Activated B cell treated with CpG ODN at 0.5 μM for 24 hours (primary cell): ENCODE measurements around the gene GOLGA6A. TPM values are rescaled to one million over a fixed set of nuclear protein-coding genes. Genes with fewer than 3 reads are reported as not detected.
"Not testable (repeated sequence)": the region's sequence is repeated elsewhere in the genome, so short reads cannot be mapped to it uniquely, and the experiment has no call there.

Experiments used
- ATAC-seq: fragments of 200-7000 bp; cut with Tn5 transposase; one replicate; pipeline ENCODE4 v1.10.0; 2021; ENCODE audit warnings: low read depth, mild to moderate bottlenecking, moderate library complexity
- CTCF ChIA-PET: fragments of 350-600 bp; sonication (Branson Sonifier 250); formaldehyde crosslinking; loops from one replicate; lab custom pipeline; 2021; ENCODE audit warnings: antibody characterized with exemption; lab: Charles Lee
- POLR2A ChIA-PET: fragments of 350-600 bp; sonication (Branson Sonifier 250); formaldehyde crosslinking; loops from one replicate; lab custom pipeline; 2021; ENCODE audit warnings: antibody characterized with exemption; lab: Charles Lee
- DNase-seq: peaks from one replicate; pipeline ENCODE4 v3.0.0; 2022
- H3K27ac Mint-ChIP-seq: one replicate; pipeline ENCODE4 v1.8.0; 2020; ENCODE audit warnings: mixed read lengths
- H3K27me3 Mint-ChIP-seq: one replicate; pipeline ENCODE4 v1.8.0; 2021; ENCODE audit warnings: mixed read lengths
- H3K36me3 Mint-ChIP-seq: one replicate; pipeline ENCODE4 v1.8.0; 2021; ENCODE audit warnings: low read depth, mixed read lengths
- H3K4me1 Mint-ChIP-seq: one replicate; pipeline ENCODE4 v1.8.0; 2021; ENCODE audit warnings: mixed read lengths
- H3K4me3 Mint-ChIP-seq: one replicate; pipeline ENCODE4 v1.8.0; 2020; ENCODE audit warnings: mild to moderate bottlenecking, mixed read lengths
- H3K9me3 Mint-ChIP-seq: one replicate; pipeline ENCODE4 v1.8.0; 2020; ENCODE audit warnings: mixed read lengths
- intact Hi-C: fragments of 100-400 bp; cut with micrococcal nuclease; formaldehyde crosslinking; loops from one replicate; pipeline ENCODE4 v1.15.1; 2024
- total RNA-seq: library from RNA; stranded (reverse); gene quantifications from 2 replicates; pipeline ENCODE4 v1.2.3, GENCODE V29; 2022
- TF ChIP-seq, protein P1 (sequence below): fragments of 200-600 bp; IDR thresholded peaks from one replicate; pipeline ENCODE4 v1.8.0; 2022; ENCODE audit warnings: antibody characterized with exemption, mild to moderate bottlenecking

GOLGA6A gene
- total RNA-seq, 1 donor from 2014 or later, result not detected

- ATAC-seq (no peak), DNase-seq (no peak)
- TF ChIP-seq, protein P1, sequence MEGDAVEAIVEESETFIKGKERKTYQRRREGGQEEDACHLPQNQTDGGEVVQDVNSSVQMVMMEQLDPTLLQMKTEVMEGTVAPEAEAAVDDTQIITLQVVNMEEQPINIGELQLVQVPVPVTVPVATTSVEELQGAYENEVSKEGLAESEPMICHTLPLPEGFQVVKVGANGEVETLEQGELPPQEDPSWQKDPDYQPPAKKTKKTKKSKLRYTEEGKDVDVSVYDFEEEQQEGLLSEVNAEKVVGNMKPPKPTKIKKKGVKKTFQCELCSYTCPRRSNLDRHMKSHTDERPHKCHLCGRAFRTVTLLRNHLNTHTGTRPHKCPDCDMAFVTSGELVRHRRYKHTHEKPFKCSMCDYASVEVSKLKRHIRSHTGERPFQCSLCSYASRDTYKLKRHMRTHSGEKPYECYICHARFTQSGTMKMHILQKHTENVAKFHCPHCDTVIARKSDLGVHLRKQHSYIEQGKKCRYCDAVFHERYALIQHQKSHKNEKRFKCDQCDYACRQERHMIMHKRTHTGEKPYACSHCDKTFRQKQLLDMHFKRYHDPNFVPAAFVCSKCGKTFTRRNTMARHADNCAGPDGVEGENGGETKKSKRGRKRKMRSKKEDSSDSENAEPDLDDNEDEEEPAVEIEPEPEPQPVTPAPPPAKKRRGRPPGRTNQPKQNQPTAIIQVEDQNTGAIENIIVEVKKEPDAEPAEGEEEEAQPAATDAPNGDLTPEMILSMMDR, result no peak
- ChIA-PET CTCF (interaction anchor here (1.2 kb wide), 1 partner anchor 266 kb away, joined by 4 read pairs; no protein-coding TSS in a partner anchor), POLR2A (no interaction called here)
- Mint-ChIP-seq H3K4me3 (no peak overlapping the region), H3K36me3 (peaks cover 4% of the 10 kb centered on the region), H3K27me3 (no peaks in the 10 kb centered on the region), H3K9me3 (no peaks in the 10 kb centered on the region), H3K4me1 (peaks cover 11% of the 10 kb centered on the region), H3K27ac (no peak overlapping the region)
- intact Hi-C loops, result no loop called here
Measured at GRCh38 chr15:74055804-74056203, 26.5 kb downstream of the GOLGA6A start.

GRCh38 chr15:74053941-74054529 is 28.3 kb downstream of the GOLGA6A start:
- ChIA-PET CTCF (interaction anchor here (1.4 to 1.6 kb wide), 2 partner anchors 10 to 82 kb away, joined by 6 to 7 read pairs; no protein-coding TSS in a partner anchor), POLR2A (no interaction called here)
- TF ChIP-seq, protein P1, result no peak
- Mint-ChIP-seq H3K4me3 (peak overlapping the region; percentile 38), H3K27me3 (no peaks in the 10 kb centered on the region), H3K4me1 (peaks cover 11% of the 10 kb centered on the region), H3K9me3 (no peaks in the 10 kb centered on the region), H3K36me3 (peaks cover 4% of the 10 kb centered on the region), H3K27ac (no peak overlapping the region)
- DNase-seq, result peak; percentile 39
- peak; percentile 99 for ATAC-seq
- intact Hi-C loops, result no loop called here

DNA sequence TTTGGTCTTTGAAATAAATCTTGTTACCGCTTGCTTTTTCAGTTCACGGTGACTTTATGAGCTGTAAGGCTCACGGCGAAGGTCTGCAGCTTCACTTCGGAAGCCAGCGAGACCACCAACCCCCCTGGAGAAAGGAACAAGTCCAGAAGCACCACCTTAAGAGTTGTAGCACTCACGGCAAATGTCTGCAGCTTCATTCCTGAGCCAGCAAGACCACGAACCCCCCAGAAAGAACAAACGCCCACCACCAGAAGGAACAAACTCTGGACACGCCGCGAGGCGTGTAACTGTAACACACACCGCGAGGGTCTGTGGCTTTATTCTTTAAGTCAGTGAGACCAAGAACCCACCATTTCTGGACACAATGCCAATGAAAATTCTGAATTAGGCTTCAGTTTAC is 28.8 kb downstream of the GOLGA6A start:
- no peak for ATAC-seq
- intact Hi-C loops, result no loop called here
- Mint-ChIP-seq H3K27me3 (no peaks in the 10 kb centered on the region), H3K27ac (no peak overlapping the region), H3K4me3 (no peak overlapping the region), H3K4me1 (peaks cover 11% of the 10 kb centered on the region), H3K36me3 (peaks cover 2% of the 10 kb centered on the region), H3K9me3 (no peaks in the 10 kb centered on the region)
- TF ChIP-seq, protein P1, result no peak
- ChIA-PET CTCF (interaction anchor here (1.4 to 1.6 kb wide), 2 partner anchors 9 to 81 kb away, joined by 6 to 7 read pairs; no protein-coding TSS in a partner anchor), POLR2A (no interaction called here)
- DNase-seq, result no peak

GRCh38 chr15:74052271-74053260 is 29.8 kb downstream of the GOLGA6A start:
- H3K27ac Mint-ChIP-seq, H3K36me3 Mint-ChIP-seq, H3K27me3 Mint-ChIP-seq, H3K4me3 Mint-ChIP-seq, intact Hi-C loops, POLR2A ChIA-PET, H3K9me3 Mint-ChIP-seq, DNase-seq, ATAC-seq: not testable (repeated sequence)
- CTCF ChIA-PET, result interaction anchor here (1.6 kb wide), 1 partner anchor 8 kb away, joined by 6 read pairs; no protein-coding TSS in a partner anchor
- H3K4me1 Mint-ChIP-seq, result peaks cover 20% of the 10 kb centered on the region

GRCh38 chr15:74050556-74051234 is 31.7 kb downstream of the GOLGA6A start:
- no peak for ATAC-seq
- TF ChIP-seq, protein P1, result no peak
- ChIA-PET CTCF (interaction anchor here (0.9 kb wide), 1 partner anchor 78 kb away, joined by 3 read pairs; no protein-coding TSS in a partner anchor), POLR2A (no interaction called here)
- no peak overlapping the region for H3K4me3 Mint-ChIP-seq
- no peak for DNase-seq
- H3K27ac Mint-ChIP-seq, result no peak overlapping the region
- H3K27me3 Mint-ChIP-seq, result no peaks in the 10 kb centered on the region
- peaks cover 20% of the 10 kb centered on the region for H3K4me1 Mint-ChIP-seq
- intact Hi-C loops, result no loop called here
- H3K9me3 Mint-ChIP-seq, result no peaks in the 10 kb centered on the region
- H3K36me3 Mint-ChIP-seq, result no peaks in the 10 kb centered on the region
